Body of pancreas (tissue), 4 donors: ENCODE measurements around the gene FGG. TPM values are rescaled to one million over a fixed set of nuclear protein-coding genes. Genes with fewer than 3 reads are reported as not detected.

Experiments used
- ATAC-seq: fragments of 150-250 bp; one replicate; pipeline ENCODE4 v1.9.1; 2016
- DNase-seq, 4 donors: peaks; one replicate each; pipeline ENCODE4 v3.0.0-alpha.2; 2019
- H3K27ac ChIP-seq, 4 donors: fragments of 200-600 bp; sonication (generic); 1 replicate in 3 of 4; 2 replicates in 1 of 4; pipeline versions ENCODE4 v1.5.1 to v1.6.1; 2016 to 2019; ENCODE audit warnings: mild to moderate bottlenecking in 1 of 4, mixed read lengths in 1 of 4, moderate library complexity in 1 of 4
- H3K27me3 ChIP-seq, 2 donors: fragments of 200-600 bp; sonication (generic); one replicate each; pipeline ENCODE4 v1.6.0; 2016; ENCODE audit warnings: mild to moderate bottlenecking in 1 of 2
- H3K36me3 ChIP-seq, 2 donors: fragments of 200-600 bp; sonication (generic); replicated peaks in 1 of 2; 2 replicates each; pipeline ENCODE4 v1.5.1; 2016; ENCODE audit warnings: low read depth in 2 of 2; ENCODE audit not compliant: insufficient read depth in 1 of 2
- H3K4me1 ChIP-seq: fragments of 200-600 bp; sonication (generic); one replicate; pipeline ENCODE4 v1.6.0; 2016
- H3K4me3 ChIP-seq, 2 donors: fragments of 200-600 bp; sonication (generic); 1 replicate in 1 of 2; 2 replicates in 1 of 2; pipeline ENCODE4 v1.5.1; 2016 to 2019
- H3K9me3 ChIP-seq, 3 donors: fragments of 200-600 bp; sonication (generic); 1 replicate in 2 of 3; 2 replicates in 1 of 3; pipeline ENCODE4 v1.5.1; 2016
- CTCF ChIP-seq, 7 experiments: fragments of 450-650 bp in 4 of 7; fragments of 200-600 bp in 3 of 7; sonication (generic) in 3 of 7; IDR thresholded peaks; one replicate each; pipeline ENCODE4 v1.5.1; 2016 to 2019; ENCODE audit warnings: antibody characterized with exemption in 7 of 7
- POLR2A ChIP-seq, 3 donors: fragments of 450-650 bp; IDR thresholded peaks; one replicate each; pipeline ENCODE4 v1.6.1; 2016; ENCODE audit warnings: antibody characterized with exemption in 3 of 3, mild to moderate bottlenecking in 2 of 3
- WGBS, 2 donors: methylation state at CpG; one replicate each; pipeline ENCODE4 v1.1.5; 2017; 5-methylcytosine and 5-hydroxymethylcytosine counted together
- intact Hi-C: fragments of 100-400 bp; cut with DNase I; formaldehyde crosslinking; loops from one replicate; pipeline ENCODE4 v1.15.1; 2023
- total RNA-seq, 2 donors: library from RNA; depleted of rRNA; stranded (reverse); fragments of >200 nt; gene quantifications; one replicate each; pipeline ENCODE4 v1.1.0, GENCODE V29; 2016

The FGG gene
- total RNA-seq, 2 donors from 2014 or later: not detected

- Histone ChIP-seq H3K9me3 (no peaks in the 10 kb centered on the region), H3K4me3 (no peak overlapping the region), H3K4me1 (no peaks in the 10 kb centered on the region), H3K27me3 (no peaks in the 10 kb centered on the region), H3K36me3 (no peaks in the 10 kb centered on the region), H3K27ac (no peak overlapping the region)
- 63 to 69% methylated on average over 3 of the region's 3 CpGs for WGBS, 2 donors
- ATAC-seq (no peak), DNase-seq (no peak)
- TF ChIP-seq CTCF (IDR thresholded peaks at IDR 0.05) (no peak), POLR2A (IDR thresholded peaks at IDR 0.05) (no peak)
- intact Hi-C loops: no loop called here
Observed at GRCh38 chr4:154608361-154609252, 3.8 kb downstream of the FGG start.

DNA sequence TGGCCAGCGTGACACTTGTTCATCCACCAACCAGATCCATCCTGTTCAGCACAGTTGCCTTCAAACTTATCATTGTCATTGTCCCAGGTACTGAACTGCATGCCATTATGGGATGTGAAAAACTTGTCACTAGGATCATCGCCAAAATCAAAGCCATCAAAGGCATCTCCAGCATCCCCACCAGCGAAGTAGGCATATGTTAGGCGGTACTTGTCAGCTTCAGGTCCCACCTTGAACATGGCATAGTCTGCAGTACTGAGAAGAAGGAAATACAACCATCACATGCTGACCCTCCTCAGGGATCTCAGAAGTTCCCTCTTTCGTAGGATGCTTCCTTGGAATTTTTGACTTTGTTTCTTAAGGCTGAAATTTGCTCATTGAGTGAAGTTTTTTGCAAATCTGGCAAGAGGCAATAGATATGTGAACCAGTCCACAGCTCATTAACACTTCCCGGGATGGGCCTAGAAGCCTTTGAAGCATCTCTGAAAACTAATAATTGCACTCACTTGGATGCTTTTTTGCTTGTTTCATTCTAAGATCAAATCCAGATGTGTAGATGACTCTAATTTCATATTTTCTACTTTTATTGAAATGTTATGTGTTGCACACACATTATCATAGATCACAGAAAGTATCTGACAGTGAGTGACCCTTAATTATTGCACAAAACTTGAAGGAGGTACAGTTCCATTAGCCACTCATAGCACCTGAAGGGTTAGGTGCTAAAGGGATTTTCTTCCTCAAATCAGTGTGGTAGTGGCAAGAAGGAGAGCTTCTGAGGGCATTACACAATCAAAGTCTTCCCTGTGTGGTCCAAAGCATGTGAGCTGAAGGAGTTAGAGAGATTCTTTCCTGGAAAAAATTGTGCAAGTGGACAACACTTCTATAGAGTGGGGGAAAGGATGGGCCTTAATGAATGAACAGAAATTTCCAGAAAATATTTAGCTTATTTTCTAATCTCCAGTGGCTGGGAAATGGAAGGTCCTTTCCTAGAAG lies 5.4 kb downstream of the FGG start:
- Histone ChIP-seq H3K4me1 (no peaks in the 10 kb centered on the region), H3K36me3 (no peaks in the 10 kb centered on the region), H3K27me3 (no peaks in the 10 kb centered on the region), H3K27ac (no peak overlapping the region), H3K4me3 (no peak overlapping the region), H3K9me3 (no peaks in the 10 kb centered on the region)
- 80 to 85% methylated on average over 6 of the region's 6 CpGs for WGBS, 2 donors
- TF ChIP-seq POLR2A (IDR thresholded peaks at IDR 0.05) (no peak), CTCF (IDR thresholded peaks at IDR 0.05) (no peak)
- ATAC-seq (no peak), DNase-seq (no peak)
- intact Hi-C loops: no loop called here

DNA sequence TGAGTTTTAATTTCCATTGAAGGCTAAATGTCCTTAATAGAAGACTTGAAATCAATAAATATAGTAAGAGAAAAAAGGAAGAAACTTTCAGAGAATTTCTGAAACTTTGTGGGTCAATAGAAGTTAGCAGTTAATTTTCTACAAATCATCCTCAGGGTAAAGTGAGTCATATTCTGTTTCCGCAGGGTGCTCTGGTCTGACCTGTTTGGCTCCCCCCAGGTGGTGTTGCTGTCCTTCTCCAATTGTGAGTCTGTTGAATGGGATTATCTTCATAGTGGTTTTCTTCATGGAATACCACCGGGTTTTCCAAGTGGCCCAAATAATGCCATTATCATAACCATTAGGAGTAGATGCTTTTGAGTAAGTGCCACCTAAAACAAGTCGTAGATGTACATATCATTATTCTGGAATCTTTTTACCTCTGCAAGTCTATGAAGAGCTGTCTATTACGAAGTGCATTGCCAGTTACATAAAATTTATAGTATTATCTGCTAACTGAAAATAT lies 7.7 kb downstream of the FGG start:
- Histone ChIP-seq H3K4me1 (no peaks in the 10 kb centered on the region), H3K4me3 (no peak overlapping the region), H3K27ac (no peak overlapping the region), H3K36me3 (no peaks in the 10 kb centered on the region), H3K27me3 (no peaks in the 10 kb centered on the region), H3K9me3 (no peaks in the 10 kb centered on the region)
- no peak for TF ChIP-seq CTCF (IDR thresholded peaks at IDR 0.05)
- TF ChIP-seq POLR2A (IDR thresholded peaks at IDR 0.05): no peak
- WGBS, 2 donors: 66 to 67% methylated on average over 4 of the region's 4 CpGs
- intact Hi-C loops: no loop called here
- DNase-seq (no peak), ATAC-seq (no peak)

- TF ChIP-seq POLR2A (IDR thresholded peaks at IDR 0.05) (no peak), CTCF (IDR thresholded peaks at IDR 0.05) (no peak)
- Histone ChIP-seq H3K9me3 (no peaks in the 10 kb centered on the region), H3K4me3 (no peak overlapping the region), H3K27me3 (no peaks in the 10 kb centered on the region), H3K27ac (no peak overlapping the region), H3K36me3 (no peaks in the 10 kb centered on the region), H3K4me1 (no peaks in the 10 kb centered on the region)
- intact Hi-C loops: no loop called here
- WGBS, 2 donors: 81 to 87% methylated on average over 6 of the region's 6 CpGs
- no peak for ATAC-seq
- DNase-seq: no peak
Observed at GRCh38 chr4:154603033-154603943, 9.2 kb downstream of the FGG start.
